HepG2 (cell line): ENCODE data around the gene NAMPT.

Source experiments
- BCL6 ChIP-seq: IDR thresholded peaks from 2 replicates; pipeline ENCODE4 v1.6.1; 2016; ENCODE audit warnings: missing genetic modification reagents, missing compliant biosample characterization
- CEBPZ ChIP-seq: IDR thresholded peaks from 2 replicates; pipeline ENCODE4 v1.6.1; 2012; ENCODE audit warnings: low read length, improper control_type of control experiment
- CTCF ChIP-seq: sonication (generic); formaldehyde crosslinking; IDR thresholded peaks from 2 replicates; pipeline ENCODE4 v1.5.0; 2020; ENCODE audit warnings: mild to moderate bottlenecking, missing genetic modification reagents, moderate library complexity
- EP300 ChIP-seq, 3 experiments: sonication (generic) in 1 of 3; formaldehyde crosslinking in 1 of 3; IDR thresholded peaks; 2 replicates each; pipeline versions ENCODE4 v1.5.1 to v1.6.1; 2011 to 2020; ENCODE audit warnings: low read depth in 2 of 3, low read length in 2 of 3, borderline replicate concordance in 1 of 3, improper control_type of control experiment in 1 of 3, mild to moderate bottlenecking in 1 of 3, missing genetic modification reagents in 1 of 3, moderate library complexity in 1 of 3
- FOXA1 ChIP-seq, 2 experiments: fragments of 450-650 bp in 1 of 2; sonication (generic) in 1 of 2; formaldehyde crosslinking in 1 of 2; IDR thresholded peaks; 2 replicates each; pipeline versions ENCODE4 v1.4.0 to v1.6.1; 2016 to 2020; ENCODE audit warnings: missing genetic modification reagents in 1 of 2
- ISL2 ChIP-seq: sonication (generic); formaldehyde crosslinking; IDR thresholded peaks from 2 replicates; pipeline ENCODE4 v1.5.0; 2020; ENCODE audit warnings: missing genetic modification reagents
- JUND ChIP-seq: sonication (generic); formaldehyde crosslinking; IDR thresholded peaks from 2 replicates; pipeline ENCODE4 v1.8.0; 2022; ENCODE audit warnings: mild to moderate bottlenecking, missing genetic modification reagents
- PAF1 ChIP-seq: IDR thresholded peaks from 2 replicates; pipeline ENCODE4 v1.6.1; 2016; ENCODE audit warnings: missing genetic modification reagents, missing compliant biosample characterization
- POLR2A ChIP-seq, 2 experiments: IDR thresholded peaks; 2 replicates each; pipeline ENCODE4 v1.6.1; 2011; ENCODE audit warnings: low read depth in 2 of 2, low read length in 2 of 2, mild to moderate bottlenecking in 1 of 2, moderate library complexity in 1 of 2; ENCODE audit not compliant: insufficient read depth in 1 of 2
- TCF7L2 ChIP-seq: IDR thresholded peaks from 2 replicates; pipeline ENCODE4 v1.6.1; 2011; ENCODE audit warnings: mild to moderate bottlenecking, low read depth, low read length, moderate library complexity
- ZNF589 ChIP-seq: sonication (generic); formaldehyde crosslinking; conservative IDR thresholded peaks from 2 replicates; pipeline ENCODE4 v1.8.0; 2022; ENCODE audit warnings: mild to moderate bottlenecking, moderate library complexity, missing genetic modification reagents
- ZSCAN22 ChIP-seq: sonication (generic); formaldehyde crosslinking; IDR thresholded peaks from 2 replicates; pipeline ENCODE4 v1.4.0; 2020; ENCODE audit warnings: mild to moderate bottlenecking, missing genetic modification reagents
- TF ChIP-seq, protein P1 (sequence below): sonication (generic); formaldehyde crosslinking; IDR thresholded peaks from 2 replicates; pipeline ENCODE4 v1.5.0; 2020; ENCODE audit warnings: mild to moderate bottlenecking, missing genetic modification reagents, borderline replicate concordance

DNA sequence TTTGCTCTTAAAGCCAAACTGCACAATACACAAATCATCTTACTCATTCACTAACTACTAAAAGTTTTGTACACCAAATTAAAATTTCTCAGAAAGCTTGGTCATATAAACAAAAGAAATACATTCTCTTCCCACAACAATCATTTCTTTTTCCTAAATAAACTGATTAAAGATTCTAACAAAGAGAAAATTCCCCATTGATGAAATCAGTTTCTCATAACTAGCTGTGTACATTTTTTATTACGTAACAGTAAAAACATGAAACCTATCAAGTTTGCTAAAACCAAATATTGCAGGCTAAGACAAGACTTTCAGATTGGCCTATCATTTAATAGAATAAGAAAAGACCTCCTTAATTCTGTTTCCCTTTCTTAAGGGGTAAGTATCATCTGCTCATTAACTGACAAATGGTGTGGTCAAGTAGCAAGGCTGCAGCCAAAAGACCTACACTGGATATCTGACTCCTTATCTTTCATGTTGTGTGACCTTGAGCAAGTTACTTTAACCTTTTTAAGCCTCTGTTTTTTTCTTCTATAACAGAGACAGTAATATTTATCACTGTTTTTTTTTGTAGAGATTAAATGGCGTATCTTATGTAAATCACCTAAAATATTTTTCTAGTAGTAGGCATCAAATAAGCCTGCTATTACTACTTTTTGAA lies 22.4 kb downstream of the NAMPT start:
- TF ChIP-seq JUND (CRISPR knock-in tag) = no peak
- TF ChIP-seq CTCF = no peak
- TF ChIP-seq PAF1 (CRISPR knock-in tag) = no peak
- TF ChIP-seq ZNF589 = no peak
- no peak for TF ChIP-seq BCL6 (CRISPR knock-in tag)
- TF ChIP-seq, protein P1, sequence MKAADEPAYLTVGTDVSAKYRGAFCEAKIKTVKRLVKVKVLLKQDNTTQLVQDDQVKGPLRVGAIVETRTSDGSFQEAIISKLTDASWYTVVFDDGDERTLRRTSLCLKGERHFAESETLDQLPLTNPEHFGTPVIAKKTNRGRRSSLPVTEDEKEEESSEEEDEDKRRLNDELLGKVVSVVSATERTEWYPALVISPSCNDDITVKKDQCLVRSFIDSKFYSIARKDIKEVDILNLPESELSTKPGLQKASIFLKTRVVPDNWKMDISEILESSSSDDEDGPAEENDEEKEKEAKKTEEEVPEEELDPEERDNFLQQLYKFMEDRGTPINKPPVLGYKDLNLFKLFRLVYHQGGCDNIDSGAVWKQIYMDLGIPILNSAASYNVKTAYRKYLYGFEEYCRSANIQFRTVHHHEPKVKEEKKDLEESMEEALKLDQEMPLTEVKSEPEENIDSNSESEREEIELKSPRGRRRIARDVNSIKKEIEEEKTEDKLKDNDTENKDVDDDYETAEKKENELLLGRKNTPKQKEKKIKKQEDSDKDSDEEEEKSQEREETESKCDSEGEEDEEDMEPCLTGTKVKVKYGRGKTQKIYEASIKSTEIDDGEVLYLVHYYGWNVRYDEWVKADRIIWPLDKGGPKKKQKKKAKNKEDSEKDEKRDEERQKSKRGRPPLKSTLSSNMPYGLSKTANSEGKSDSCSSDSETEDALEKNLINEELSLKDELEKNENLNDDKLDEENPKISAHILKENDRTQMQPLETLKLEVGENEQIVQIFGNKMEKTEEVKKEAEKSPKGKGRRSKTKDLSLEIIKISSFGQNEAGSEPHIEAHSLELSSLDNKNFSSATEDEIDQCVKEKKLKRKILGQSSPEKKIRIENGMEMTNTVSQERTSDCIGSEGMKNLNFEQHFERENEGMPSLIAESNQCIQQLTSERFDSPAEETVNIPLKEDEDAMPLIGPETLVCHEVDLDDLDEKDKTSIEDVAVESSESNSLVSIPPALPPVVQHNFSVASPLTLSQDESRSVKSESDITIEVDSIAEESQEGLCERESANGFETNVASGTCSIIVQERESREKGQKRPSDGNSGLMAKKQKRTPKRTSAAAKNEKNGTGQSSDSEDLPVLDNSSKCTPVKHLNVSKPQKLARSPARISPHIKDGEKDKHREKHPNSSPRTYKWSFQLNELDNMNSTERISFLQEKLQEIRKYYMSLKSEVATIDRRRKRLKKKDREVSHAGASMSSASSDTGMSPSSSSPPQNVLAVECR (CRISPR knock-in tag) = no peak
- no peak for TF ChIP-seq EP300 (IDR thresholded peaks at IDR 0.05; ENCODE audit: low read depth in 2 of 2, low read length in 2 of 2)
- TF ChIP-seq EP300 (CRISPR knock-in tag; IDR thresholded peaks at IDR 0.05; ENCODE audit: borderline replicate concordance) = no peak
- no peak for TF ChIP-seq FOXA1 (IDR thresholded peaks at IDR 0.05)
- no peak for TF ChIP-seq FOXA1 (CRISPR knock-in tag; IDR thresholded peaks at IDR 0.05)
- no peak for TF ChIP-seq ISL2
- TF ChIP-seq ZSCAN22 (CRISPR knock-in tag) = no peak
- no peak for TF ChIP-seq CEBPZ
- no peak for TF ChIP-seq TCF7L2
- no peak for TF ChIP-seq POLR2A (IDR thresholded peaks at IDR 0.05; ENCODE audit: insufficient read depth in 1 of 2, low read depth in 2 of 2, low read length in 2 of 2)
